Gastroesophageal sphincter (tissue), 4 donors: ENCODE measurements around the gene KLK14. TPM values are rescaled to one million over a fixed set of nuclear protein-coding genes. Genes with fewer than 3 reads are reported as not detected.
A peak's percentile ranks its signal among the peaks of the same experiment; 100 is the strongest.

Experiments
- ATAC-seq: fragments of 150-250 bp; one replicate; pipeline ENCODE4 v1.9.1; 2016; ENCODE audit warnings: mild to moderate bottlenecking, moderate library complexity
- H3K27ac ChIP-seq, 4 donors: fragments of 200-600 bp; sonication (generic) in 3 of 4; 1 replicate in 3 of 4; 2 replicates in 1 of 4; pipeline ENCODE4 v1.5.1; 2016 to 2019
- H3K27me3 ChIP-seq: fragments of 200-600 bp; sonication (generic); one replicate; pipeline ENCODE4 v1.5.1; 2019
- H3K36me3 ChIP-seq, 2 donors: fragments of 200-600 bp; sonication (generic); one replicate each; pipeline ENCODE4 v1.5.1; 2019; ENCODE audit warnings: control low read depth in 1 of 2
- H3K4me1 ChIP-seq, 3 donors: fragments of 200-600 bp; sonication (generic); 1 replicate in 2 of 3; 2 replicates in 1 of 3; pipeline ENCODE4 v1.5.1; 2016 to 2019; ENCODE audit warnings: control low read depth in 2 of 3
- H3K4me3 ChIP-seq, 2 donors: fragments of 200-600 bp; sonication (generic); one replicate each; pipeline ENCODE4 v1.5.1; 2019; ENCODE audit warnings: mild to moderate bottlenecking in 1 of 2, moderate library complexity in 1 of 2
- H3K9me3 ChIP-seq, 3 donors: fragments of 200-600 bp; sonication (generic); one replicate each; pipeline ENCODE4 v1.5.1; 2017 to 2019; ENCODE audit warnings: control low read depth in 2 of 3
- CTCF ChIP-seq, 4 experiments: fragments of 200-600 bp in 2 of 4; fragments of 450-650 bp in 2 of 4; sonication (generic) in 1 of 4; IDR thresholded peaks; one replicate each; pipeline ENCODE4 v1.5.1; 2017 to 2019; ENCODE audit warnings: antibody characterized with exemption in 4 of 4, mild to moderate bottlenecking in 2 of 4, moderate library complexity in 2 of 4
- EP300 ChIP-seq: sonication (generic); formaldehyde crosslinking; IDR thresholded peaks from one replicate; pipeline ENCODE4 v1.6.1; 2017; ENCODE audit warnings: antibody characterized with exemption, mild to moderate bottlenecking
- POLR2A ChIP-seq, 2 donors: fragments of 450-650 bp; IDR thresholded peaks; one replicate each; pipeline ENCODE4 v1.6.1; 2017; ENCODE audit warnings: antibody characterized with exemption in 2 of 2, mild to moderate bottlenecking in 2 of 2, moderate library complexity in 1 of 2
- POLR2AphosphoS5 ChIP-seq: sonication (generic); formaldehyde crosslinking; IDR thresholded peaks from one replicate; pipeline ENCODE4 v1.6.1; 2017; ENCODE audit warnings: antibody characterized with exemption
- WGBS, 2 donors: methylation state at CpG; one replicate each; pipeline ENCODE4 v1.1.5; 2018; ENCODE audit warnings: low coverage in 1 of 2; 5-methylcytosine and 5-hydroxymethylcytosine counted together
- total RNA-seq, 4 donors: library from RNA; depleted of rRNA; stranded (reverse); fragments of >200 nt; gene quantifications; one replicate each; pipeline ENCODE4 v1.1.0, GENCODE V29; 2016

Gene KLK14
- total RNA-seq, 4 donors from 2014 or later = not detected

- H3K36me3 ChIP-seq = peaks cover 0 to 76% of the 10 kb centered on the region in 2 donors
- H3K27ac ChIP-seq = no peak overlapping the region
- no peaks in the 10 kb centered on the region for H3K27me3 ChIP-seq
- ATAC-seq = no peak
- H3K4me3 ChIP-seq = no peak overlapping the region
- H3K4me1 ChIP-seq = peaks cover 0 to 25% (median 0%) of the 10 kb centered on the region in 3 donors
- H3K9me3 ChIP-seq = no peaks in the 10 kb centered on the region
- 42 to 45% methylated on average over 2 to 3 of the region's 3 CpGs for WGBS, 2 donors
- TF ChIP-seq EP300 (no peak), POLR2AphosphoS5 (no peak), POLR2A (IDR thresholded peaks at IDR 0.05) (no peak), CTCF (IDR thresholded peaks at IDR 0.05) (no peak)
These were observed 17.9 kb upstream of the KLK14 start for GRCh38 chr19:51100601-51101000.

- TF ChIP-seq CTCF (IDR thresholded peaks at IDR 0.05) (no peak), POLR2AphosphoS5 (no peak), EP300 (no peak), POLR2A (IDR thresholded peaks at IDR 0.05) (peak in 1 of 2 donors; percentile 10)
- ATAC-seq = no peak
- no CpG with 5 or more reads among the region's 22 CpGs for WGBS, 2 donors
- H3K36me3 ChIP-seq = peaks cover 0 to 62% of the 10 kb centered on the region in 2 donors
- H3K27ac ChIP-seq = peak overlapping the region in 1 of 4 donors; percentile 66
- no peaks in the 10 kb centered on the region for H3K27me3 ChIP-seq
- no peaks in the 10 kb centered on the region for H3K9me3 ChIP-seq
- peaks cover 0 to 17% (median 0%) of the 10 kb centered on the region in 3 donors for H3K4me1 ChIP-seq
- H3K4me3 ChIP-seq = peak overlapping the region in 1 of 2 donors; percentile 36
These were observed 16.3 kb upstream of the KLK14 start for GRCh38 chr19:51099047-51099382.

GRCh38 chr19:51098365-51099046 lies 15.8 kb upstream of the KLK14 start:
- peak; percentile 69 for ATAC-seq
- Histone ChIP-seq H3K4me1 (peaks cover 0 to 12% (median 0%) of the 10 kb centered on the region in 3 donors), H3K4me3 (peak overlapping the region in 1 of 2 donors; percentile 36), H3K27me3 (no peaks in the 10 kb centered on the region), H3K9me3 (no peaks in the 10 kb centered on the region), H3K36me3 (peaks cover 0 to 56% of the 10 kb centered on the region in 2 donors), H3K27ac (peak overlapping the region in 1 of 4 donors; percentile 66)
- WGBS, 2 donors = no CpG with 5 or more reads among the region's 78 CpGs
- TF ChIP-seq POLR2A (IDR thresholded peaks at IDR 0.05) (no peak), POLR2AphosphoS5 (no peak), EP300 (no peak), CTCF (IDR thresholded peaks at IDR 0.05) (peak in 3 of 4 experiments; percentile 24 to 48 (median 28))

DNA sequence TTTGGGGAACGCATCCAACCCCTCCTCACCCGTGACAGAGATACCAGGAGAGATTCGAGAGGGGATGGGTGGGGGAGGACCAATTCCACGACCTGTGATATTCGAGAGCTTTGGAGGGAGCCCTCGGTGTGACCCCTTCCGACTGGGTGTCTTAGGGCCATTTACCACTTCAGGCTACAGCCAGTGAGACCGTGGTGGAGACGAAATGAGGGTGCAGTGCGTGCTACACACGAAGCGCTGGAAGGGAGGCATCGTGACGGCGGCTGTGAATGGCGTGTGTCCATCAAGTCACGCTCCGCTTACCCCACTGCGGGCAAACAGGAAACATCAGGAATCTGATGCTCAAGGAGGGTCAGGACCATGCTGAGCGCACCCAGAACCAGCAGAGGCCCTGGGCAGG lies 15.1 kb upstream of the KLK14 start:
- H3K36me3 ChIP-seq = peaks cover 0 to 49% of the 10 kb centered on the region in 2 donors
- H3K27ac ChIP-seq = no peak overlapping the region
- H3K27me3 ChIP-seq = no peaks in the 10 kb centered on the region
- no peaks in the 10 kb centered on the region for H3K9me3 ChIP-seq
- H3K4me1 ChIP-seq = peaks cover 0 to 12% (median 0%) of the 10 kb centered on the region in 3 donors
- ATAC-seq = no peak
- H3K4me3 ChIP-seq = no peak overlapping the region
- no peak for TF ChIP-seq EP300
- TF ChIP-seq CTCF (IDR thresholded peaks at IDR 0.05) = no peak
- no peak for TF ChIP-seq POLR2A (IDR thresholded peaks at IDR 0.05)
- no peak for TF ChIP-seq POLR2AphosphoS5
- WGBS, 2 donors = 78 to 79% methylated on average over 3 to 4 of the region's 20 CpGs

GRCh38 chr19:51097166-51097738 lies 14.6 kb upstream of the KLK14 start:
- TF ChIP-seq POLR2A (IDR thresholded peaks at IDR 0.05) (no peak), POLR2AphosphoS5 (no peak), CTCF (IDR thresholded peaks at IDR 0.05) (peak in 3 of 4 experiments; percentile 33 to 61 (median 48)), EP300 (no peak)
- 7% methylated on average over 2 to 5 of the region's 8 CpGs for WGBS, 2 donors
- Histone ChIP-seq H3K9me3 (no peaks in the 10 kb centered on the region), H3K4me3 (no peak overlapping the region), H3K27ac (no peak overlapping the region), H3K36me3 (peaks cover 0 to 44% of the 10 kb centered on the region in 2 donors), H3K27me3 (no peaks in the 10 kb centered on the region), H3K4me1 (peaks cover 0 to 12% (median 0%) of the 10 kb centered on the region in 3 donors)
- no peak for ATAC-seq
